AG09309 (cell line): Measurements from ENCODE around the gene MED12.

Experiments
- DNase-seq: peaks from one replicate; pipeline ENCODE4 v3.0.0-alpha.2; 2010; ENCODE audit warnings: low read depth
- H3K4me3 ChIP-seq: 2 replicates; pipeline ENCODE4 v1.5.1; 2011; ENCODE audit warnings: mild to moderate bottlenecking, low read depth, low read length, moderate library complexity; ENCODE audit not compliant: control insufficient read depth
- CTCF ChIP-seq: IDR thresholded peaks from 2 replicates; pipeline ENCODE4 v1.5.1; 2011; ENCODE audit warnings: mild to moderate bottlenecking, low read depth, low read length, inconsistent platforms; ENCODE audit not compliant: insufficient read depth, control insufficient read depth; ENCODE audit errors: missing control alignments

Gene MED12

GRCh38 chrX:71098951-71099506 lies 19.4 kb upstream of the MED12 start:
- TF ChIP-seq CTCF = no peak
- no peak overlapping the region for H3K4me3 ChIP-seq
- DNase-seq = no peak

GRCh38 chrX:71099736-71100135 lies 18.7 kb upstream of the MED12 start:
- no peak overlapping the region for H3K4me3 ChIP-seq
- no peak for TF ChIP-seq CTCF
- DNase-seq = no peak

- no peak overlapping the region for H3K4me3 ChIP-seq
- DNase-seq = no peak
Measured at GRCh38 chrX:71100581-71101505, 17.6 kb upstream of the MED12 start.

GRCh38 chrX:71102292-71102691 lies 16.1 kb upstream of the MED12 start:
- H3K4me3 ChIP-seq = no peak overlapping the region
- no peak for TF ChIP-seq CTCF
- DNase-seq = no peak

More at GRCh38 chrX:71100581-71101505, 17.6 kb upstream of the MED12 start:
- no peak for TF ChIP-seq CTCF

- no peak overlapping the region for H3K4me3 ChIP-seq
Measured at GRCh38 chrX:71103110-71103983, 15.0 kb upstream of the MED12 start.

More at GRCh38 chrX:71103110-71103983, 15.0 kb upstream of the MED12 start:
- no peak for TF ChIP-seq CTCF
- DNase-seq = no peak
